Right lobe of liver (tissue), 6 donors: ENCODE data around the gene PPP2R5C. TPM values are rescaled to one million over a fixed set of nuclear protein-coding genes. Genes with fewer than 3 reads are reported as not detected.

Experiments used
- ATAC-seq, 4 donors: fragments of 200-7000 bp; cut with Tn5 transposase; one replicate each; pipeline ENCODE4 v1.9.1; 2020; ENCODE audit warnings: mild to moderate bottlenecking in 4 of 4, moderate library complexity in 4 of 4
- DNase-seq, 3 donors: peaks; one replicate each; pipeline ENCODE4 v3.0.0-alpha.2; 2020
- H3K27ac ChIP-seq, 3 donors: fragments of 200-600 bp; one replicate each; pipeline ENCODE4 v1.8.0; 2022
- H3K27me3 ChIP-seq, 2 donors: fragments of 200-600 bp; one replicate each; pipeline ENCODE4 v1.8.0; 2022
- H3K36me3 ChIP-seq, 4 donors: fragments of 200-600 bp; sonication (generic) in 1 of 4; one replicate each; pipeline versions ENCODE4 v1.5.1 to v1.8.0; 2017 to 2022; ENCODE audit warnings: control low read depth in 1 of 4
- H3K4me1 ChIP-seq, 4 donors: fragments of 200-600 bp; sonication (generic) in 1 of 4; one replicate each; pipeline versions ENCODE4 v1.5.1 to v1.8.0; 2017 to 2022; ENCODE audit warnings: control low read depth in 1 of 4
- H3K4me3 ChIP-seq, 3 donors: fragments of 200-600 bp; one replicate each; pipeline ENCODE4 v1.8.0; 2022
- H3K9me3 ChIP-seq, 4 donors: fragments of 200-600 bp; sonication (generic) in 1 of 4; one replicate each; pipeline versions ENCODE4 v1.5.1 to v1.8.0; 2017 to 2022; ENCODE audit warnings: control low read depth in 1 of 4
- POLR2A ChIP-seq: fragments of 450-650 bp; IDR thresholded peaks from one replicate; pipeline ENCODE4 v1.6.1; 2017; ENCODE audit warnings: antibody characterized with exemption, mild to moderate bottlenecking
- WGBS: methylation state at CpG from one replicate; pipeline ENCODE4 v1.1.6; 2018; ENCODE audit warnings: low coverage, low lambda C conversion rate; ENCODE audit not compliant: insufficient coverage; ENCODE audit errors: missing lambda C conversion rate; 5-methylcytosine and 5-hydroxymethylcytosine counted together
- intact Hi-C, 2 donors: fragments of 100-400 bp; cut with DNase I; formaldehyde crosslinking; loops; one replicate each; pipeline versions ENCODE4 v1.11.2 to v1.14.1; 2022
- total RNA-seq, 6 experiments: library from RNA; depleted of rRNA in 2 of 6; stranded (reverse); fragments of >200 nt in 2 of 6; fragmentation: NEBNext Ultra II Directional in 3 of 6; extraction: Animal tissue kit (Norgen Biotek cat#: 25700) in 3 of 6; gene quantifications; one replicate each; pipeline versions ENCODE4 v1.1.0 to v1.2.4, GENCODE V29; 2016 to 2023
- TF ChIP-seq, protein P1 (sequence below), 4 donors: fragments of 200-600 bp in 3 of 4; fragments of 450-650 bp in 1 of 4; IDR thresholded peaks; one replicate each; pipeline versions ENCODE4 v1.5.1 to v1.8.0; 2016 to 2022; ENCODE audit warnings: antibody characterized with exemption in 4 of 4, mild to moderate bottlenecking in 2 of 4
- donor health status: DM: no; HTN: yes; CAD: no.
- donor health status: DM: no; HTN: no; CAD: no.
- donor health status: DM: no; HTN: no; CAD: no.
- donor health status: DM: no; HTN: yes; CAD: no.
- donor health status: DM: no; HTN: yes; CAD: no.

Gene PPP2R5C
- total RNA-seq, 6 experiments from 2014 or later = 44.9 to 74.5 (median 55.3) TPM

DNA sequence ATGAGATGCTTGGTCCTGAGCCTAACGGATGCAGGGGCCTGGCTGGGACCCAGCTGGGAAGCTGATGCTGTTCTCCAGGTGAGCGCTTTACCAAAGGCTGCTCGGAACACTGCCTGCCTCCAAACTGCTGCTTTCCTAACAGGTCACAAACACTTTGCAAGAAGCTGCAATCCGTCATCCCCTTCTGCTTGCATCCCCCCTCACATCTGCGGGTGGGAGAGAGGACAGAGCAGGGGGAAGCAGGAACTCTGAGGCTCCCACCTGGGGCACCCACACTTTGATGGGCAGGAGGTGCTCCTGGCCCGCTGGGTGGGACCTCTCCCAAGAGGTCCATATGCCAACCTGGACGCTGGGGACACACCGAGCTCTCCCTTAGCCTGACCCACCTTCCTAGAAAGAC, 24.9 kb upstream of the PPP2R5C start:
- DNase-seq (no peak), ATAC-seq (no peak)
- intact Hi-C loops = no loop called here
- Histone ChIP-seq H3K27me3 (no peaks in the 10 kb centered on the region), H3K27ac (no peak overlapping the region), H3K36me3 (no peaks in the 10 kb centered on the region), H3K9me3 (no peaks in the 10 kb centered on the region), H3K4me1 (no peaks in the 10 kb centered on the region), H3K4me3 (no peak overlapping the region)
- TF ChIP-seq, protein P1, sequence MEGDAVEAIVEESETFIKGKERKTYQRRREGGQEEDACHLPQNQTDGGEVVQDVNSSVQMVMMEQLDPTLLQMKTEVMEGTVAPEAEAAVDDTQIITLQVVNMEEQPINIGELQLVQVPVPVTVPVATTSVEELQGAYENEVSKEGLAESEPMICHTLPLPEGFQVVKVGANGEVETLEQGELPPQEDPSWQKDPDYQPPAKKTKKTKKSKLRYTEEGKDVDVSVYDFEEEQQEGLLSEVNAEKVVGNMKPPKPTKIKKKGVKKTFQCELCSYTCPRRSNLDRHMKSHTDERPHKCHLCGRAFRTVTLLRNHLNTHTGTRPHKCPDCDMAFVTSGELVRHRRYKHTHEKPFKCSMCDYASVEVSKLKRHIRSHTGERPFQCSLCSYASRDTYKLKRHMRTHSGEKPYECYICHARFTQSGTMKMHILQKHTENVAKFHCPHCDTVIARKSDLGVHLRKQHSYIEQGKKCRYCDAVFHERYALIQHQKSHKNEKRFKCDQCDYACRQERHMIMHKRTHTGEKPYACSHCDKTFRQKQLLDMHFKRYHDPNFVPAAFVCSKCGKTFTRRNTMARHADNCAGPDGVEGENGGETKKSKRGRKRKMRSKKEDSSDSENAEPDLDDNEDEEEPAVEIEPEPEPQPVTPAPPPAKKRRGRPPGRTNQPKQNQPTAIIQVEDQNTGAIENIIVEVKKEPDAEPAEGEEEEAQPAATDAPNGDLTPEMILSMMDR (IDR thresholded peaks at IDR 0.05) = no peak
- TF ChIP-seq POLR2A = no peak
- WGBS = 37% methylated on average over 3 of the region's 8 CpGs

GRCh38 chr14:101737414-101738339, 23.8 kb upstream of the PPP2R5C start:
- H3K36me3 ChIP-seq = no peaks in the 10 kb centered on the region
- H3K4me3 ChIP-seq = no peak overlapping the region
- intact Hi-C loops = no loop called here
- 54% methylated on average over 7 of the region's 11 CpGs for WGBS
- no peak overlapping the region for H3K27ac ChIP-seq
- no peaks in the 10 kb centered on the region for H3K4me1 ChIP-seq
- DNase-seq (no peak), ATAC-seq (no peak)
- no peaks in the 10 kb centered on the region for H3K27me3 ChIP-seq
- H3K9me3 ChIP-seq = no peaks in the 10 kb centered on the region
- TF ChIP-seq, protein P1 (IDR thresholded peaks at IDR 0.05) = no peak
- no peak for TF ChIP-seq POLR2A

DNA sequence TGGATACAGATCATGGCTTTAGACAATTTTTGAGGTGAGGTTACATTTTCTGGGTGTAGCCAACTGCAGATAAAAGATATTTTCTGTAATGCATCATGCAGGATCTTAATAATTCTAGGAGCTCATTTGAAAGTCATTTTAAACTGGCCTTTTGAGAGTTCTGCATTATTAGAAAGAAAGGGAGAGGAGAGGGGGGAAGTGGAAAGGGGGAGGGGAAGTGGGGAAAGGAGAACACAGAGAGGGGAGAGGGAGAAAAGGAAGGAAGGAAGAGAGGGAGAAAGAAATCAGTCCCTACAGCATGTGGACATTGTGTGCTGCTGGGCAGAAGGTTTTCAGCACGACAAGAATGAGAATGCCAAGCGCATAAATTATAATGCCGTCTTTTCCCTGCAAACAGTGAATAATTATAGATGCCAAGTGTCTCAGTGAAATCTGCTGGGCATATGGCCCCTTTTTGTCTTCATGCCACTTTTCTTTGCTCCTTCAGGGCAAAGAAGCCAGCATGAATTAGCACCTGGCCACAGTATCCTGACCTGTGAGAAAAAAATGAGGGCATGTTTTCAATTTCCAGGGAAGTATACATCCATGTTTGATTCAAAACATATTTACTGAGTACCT, 22.7 kb upstream of the PPP2R5C start:
- ATAC-seq (no peak), DNase-seq (no peak)
- H3K27ac ChIP-seq = no peak overlapping the region
- no peaks in the 10 kb centered on the region for H3K9me3 ChIP-seq
- H3K36me3 ChIP-seq = no peaks in the 10 kb centered on the region
- no peak overlapping the region for H3K4me3 ChIP-seq
- intact Hi-C loops = no loop called here
- WGBS = 80% methylated on average over 2 of the region's 3 CpGs
- TF ChIP-seq POLR2A = no peak
- TF ChIP-seq, protein P1 (IDR thresholded peaks at IDR 0.05) = no peak
- no peaks in the 10 kb centered on the region for H3K4me1 ChIP-seq
- no peaks in the 10 kb centered on the region for H3K27me3 ChIP-seq

GRCh38 chr14:101739446-101740141, 21.9 kb upstream of the PPP2R5C start:
- peak in 1 of 4 donors; percentile 20 for ATAC-seq
- H3K4me1 ChIP-seq = no peaks in the 10 kb centered on the region
- TF ChIP-seq POLR2A = no peak
- TF ChIP-seq, protein P1 (IDR thresholded peaks at IDR 0.05) = no peak
- no peak for DNase-seq
- intact Hi-C loops = no loop called here
- H3K27me3 ChIP-seq = no peaks in the 10 kb centered on the region
- H3K36me3 ChIP-seq = no peaks in the 10 kb centered on the region
- WGBS = 37% methylated on average over 4 of the region's 8 CpGs
- no peak overlapping the region for H3K27ac ChIP-seq
- H3K4me3 ChIP-seq = no peak overlapping the region
- no peaks in the 10 kb centered on the region for H3K9me3 ChIP-seq
